Caki2 (cell line): ENCODE data around the gene LCE5A. TPM values are rescaled to one million over a fixed set of nuclear protein-coding genes. Genes with fewer than 3 reads are reported as not detected.
"Not testable (repeated sequence)": the region's sequence is repeated elsewhere in the genome, so short reads cannot be mapped to it uniquely, and the experiment has no call there.

Source experiments
- DNase-seq: peaks from one replicate; pipeline ENCODE4 v3.0.0-alpha.2; 2015; ENCODE audit warnings: low read depth
- in situ Hi-C: cut with HindIII; loops from 2 replicates; pipeline ENCODE4 v1.10.0; 2016; ENCODE audit warnings: low sequenced_read_pairs, low pct_unique_long_range_greater_than_20kb, mixed read lengths
- total RNA-seq: library from RNA; depleted of rRNA; stranded (reverse); fragments of >200 nt; shearing (Covaris generic); gene quantifications from 2 replicates; pipeline ENCODE4 v1.2.3, GENCODE V29; 2014; ENCODE audit warnings: low replicate concordance; rRNA removed

The LCE5A gene
- total RNA-seq, 1 experiment from 2014 or later = not detected

DNA sequence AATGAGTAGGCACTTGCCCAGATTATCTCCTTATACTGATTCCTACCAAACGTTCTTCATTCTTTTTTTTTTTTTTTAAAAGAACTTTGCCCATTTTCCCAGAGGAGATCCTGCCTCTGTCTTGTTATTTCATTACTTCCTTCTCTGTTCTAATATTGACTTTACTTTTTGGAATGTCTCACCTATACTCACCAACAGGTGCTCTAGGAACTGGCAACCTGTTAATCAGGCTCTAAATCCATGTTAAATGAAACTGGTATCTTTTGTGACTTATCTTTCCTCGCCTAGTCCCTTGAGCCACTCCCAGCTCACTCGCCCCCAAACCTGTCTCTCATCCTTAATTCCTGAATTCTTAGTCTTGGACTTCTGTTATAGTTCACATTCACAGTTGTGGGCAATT, 2.5 kb downstream of the LCE5A start:
- in situ Hi-C loops = no loop called here
- DNase-seq = no peak

DNA sequence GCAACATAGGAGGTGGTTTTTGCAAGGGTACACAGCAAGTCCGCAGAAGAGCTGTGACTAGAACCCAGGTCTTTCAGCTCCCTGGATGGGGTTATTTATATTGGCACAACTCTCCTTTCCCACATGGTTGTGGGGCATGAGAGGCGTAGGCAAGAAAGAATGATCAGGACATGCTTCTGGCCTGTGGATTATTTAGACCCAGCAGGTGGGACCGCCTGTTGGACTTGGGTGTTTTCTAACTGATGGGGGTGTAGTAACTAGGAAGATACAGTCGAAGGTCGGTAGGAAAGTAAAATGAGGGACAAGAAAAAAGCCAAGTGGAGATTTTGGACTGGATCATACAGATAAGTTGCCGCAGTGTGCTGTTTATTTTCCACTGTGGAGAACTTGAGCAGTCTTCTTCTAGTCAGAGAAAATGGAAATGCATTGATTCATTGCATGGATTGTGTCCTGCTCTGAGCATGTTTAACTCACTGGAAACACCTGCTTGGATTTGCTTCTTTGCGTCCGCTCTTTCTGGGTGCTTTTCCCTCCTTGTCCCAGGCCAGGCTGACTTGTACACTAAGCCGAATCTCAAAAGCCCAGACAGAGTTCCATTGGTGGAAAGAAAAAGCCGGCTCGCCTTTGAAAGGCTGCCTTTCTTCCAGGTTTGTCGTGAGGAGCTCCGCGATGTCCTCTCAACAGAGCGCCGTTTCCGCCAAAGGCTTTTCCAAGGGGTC, 4.3 kb downstream of the LCE5A start:
- in situ Hi-C loops = no loop called here
- no peak for DNase-seq

DNA sequence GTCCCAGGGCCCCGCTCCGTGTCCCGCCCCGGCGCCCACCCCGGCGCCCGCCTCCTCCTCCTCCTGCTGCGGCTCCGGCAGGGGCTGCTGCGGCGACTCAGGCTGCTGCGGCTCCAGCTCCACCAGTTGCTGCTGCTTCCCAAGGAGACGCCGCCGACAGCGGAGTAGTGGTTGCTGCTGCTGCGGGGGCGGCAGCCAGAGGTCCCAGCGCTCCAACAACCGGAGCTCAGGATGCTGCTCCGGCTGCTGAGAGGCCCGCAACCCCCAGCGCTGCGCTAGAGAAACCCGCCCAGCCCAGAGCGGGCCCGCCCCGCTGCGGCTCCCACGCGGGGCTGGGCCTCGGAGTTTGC, 4.8 kb downstream of the LCE5A start:
- in situ Hi-C loops = no loop called here
- no peak for DNase-seq

DNA sequence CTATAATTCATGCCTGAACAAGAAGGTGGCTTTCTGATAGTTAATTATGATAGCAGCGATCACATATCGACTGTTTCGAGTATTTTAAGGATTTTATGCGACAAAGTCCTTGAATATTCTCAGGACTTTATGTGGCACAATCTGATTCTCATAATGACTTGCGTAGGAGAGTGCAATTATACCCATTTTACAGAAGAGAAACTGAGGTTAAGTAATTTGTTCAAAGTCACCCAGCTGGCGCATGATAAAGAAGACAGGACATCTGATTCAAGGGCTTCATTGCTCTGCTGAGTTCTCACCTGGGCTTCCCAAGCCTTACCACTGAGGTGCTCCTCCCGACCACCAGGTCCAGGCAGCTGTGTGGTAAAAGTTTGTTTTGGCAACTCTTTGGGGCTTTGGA, 5.5 kb downstream of the LCE5A start:
- in situ Hi-C loops = no loop called here
- no peak for DNase-seq

DNA sequence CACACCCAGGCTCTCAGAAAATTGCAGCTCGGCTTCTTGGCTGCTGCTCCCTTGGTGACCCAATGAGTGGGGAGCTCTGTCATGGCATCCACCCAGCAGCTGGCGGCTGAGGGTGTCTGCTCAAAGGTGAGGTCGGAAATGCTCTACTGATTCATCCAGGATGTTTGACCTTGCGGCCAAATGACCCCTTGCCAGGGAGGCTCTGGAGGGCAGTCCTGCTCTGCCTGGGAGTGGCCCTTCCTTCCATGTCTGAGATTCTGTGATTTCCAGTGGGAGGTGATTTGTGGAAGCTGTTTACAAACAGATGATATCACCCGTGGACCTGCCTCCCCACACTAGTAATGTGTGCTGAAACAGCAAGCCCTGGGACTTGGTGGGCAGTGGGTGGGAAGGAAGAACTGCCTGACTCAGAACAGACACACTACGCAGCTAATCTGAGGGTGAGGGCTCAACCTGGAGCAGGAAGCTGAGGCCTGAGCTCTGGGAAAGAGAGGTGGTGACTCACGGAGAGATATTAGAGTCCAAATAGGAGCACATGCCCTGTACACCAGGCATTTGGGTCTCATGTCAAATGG, 6.7 kb downstream of the LCE5A start:
- in situ Hi-C loops = no loop called here
- no peak for DNase-seq

DNA sequence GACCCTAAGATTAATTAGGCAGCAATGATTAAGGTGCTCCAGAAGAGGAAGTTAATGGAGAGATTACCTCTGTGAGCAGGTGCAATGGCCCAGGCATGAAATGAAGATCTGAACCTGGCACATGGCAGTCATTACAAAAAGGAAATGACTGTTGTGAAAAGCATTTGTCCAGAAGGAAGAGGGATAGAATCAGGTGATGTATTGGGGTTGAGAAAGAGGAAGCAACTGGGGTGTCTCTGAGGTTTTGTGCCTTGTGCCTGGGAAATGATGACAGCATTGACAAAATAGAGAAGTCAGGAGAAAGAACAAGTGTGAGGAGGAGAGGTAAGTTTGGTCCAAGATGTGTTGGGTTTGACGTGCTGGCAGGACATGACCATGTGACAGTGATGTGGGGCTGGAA, 9.2 kb downstream of the LCE5A start:
- in situ Hi-C loops = no loop called here

DNA sequence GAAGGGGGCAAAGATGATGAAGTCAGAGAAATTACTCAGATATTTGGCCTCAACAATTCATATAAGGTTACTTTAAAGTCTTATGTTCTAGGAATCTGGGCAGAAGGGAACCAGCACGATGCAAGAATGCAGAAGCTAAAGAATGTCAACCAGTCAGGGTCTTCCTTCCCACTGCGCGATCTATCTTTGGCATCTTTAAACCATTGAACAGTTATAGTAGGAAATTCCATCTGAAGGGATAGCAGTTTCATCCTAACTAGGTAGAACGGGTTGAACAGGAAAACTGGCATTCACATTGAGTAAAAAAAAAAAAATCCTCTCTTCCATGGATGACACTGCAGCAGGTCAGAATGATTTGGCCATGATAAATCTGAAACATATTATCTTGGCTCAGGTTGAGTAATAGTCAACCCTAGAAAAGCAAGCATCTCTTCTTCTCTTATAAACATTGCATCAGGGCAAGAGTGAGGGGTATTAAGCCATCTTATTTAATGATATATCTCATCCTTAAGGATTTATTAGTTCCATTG, 10.0 kb downstream of the LCE5A start:
- in situ Hi-C loops = no loop called here
- no peak for DNase-seq

More for the DNA sequence above, 9.2 kb downstream of the LCE5A start:
- DNase-seq = no peak

DNA sequence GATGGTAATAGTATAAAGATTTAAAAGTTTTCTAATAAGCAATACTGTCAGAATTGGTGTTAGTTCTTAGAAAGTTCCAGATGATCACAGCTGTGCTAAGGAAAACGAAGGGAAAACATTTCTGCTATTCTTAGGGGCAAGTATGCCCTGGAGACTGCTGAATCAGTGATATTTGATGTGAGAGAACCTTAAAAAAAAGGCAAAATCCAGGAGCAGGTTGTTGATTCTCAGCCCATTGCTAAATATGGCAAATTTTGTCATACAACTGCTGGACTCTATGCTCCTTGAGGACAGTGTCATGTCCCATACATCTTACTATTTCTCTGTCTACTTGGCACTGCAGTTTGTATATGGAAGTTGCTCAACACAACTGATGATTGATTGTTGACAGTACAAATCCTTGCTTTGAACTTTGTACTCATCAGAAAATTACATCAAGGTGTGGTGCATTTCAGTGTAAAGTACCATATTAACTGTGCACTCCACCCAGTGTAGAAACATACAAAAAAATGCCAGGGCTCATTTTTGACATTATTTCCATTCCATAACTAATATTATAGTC, 14.6 kb downstream of the LCE5A start:
- in situ Hi-C loops = no loop called here
- no peak for DNase-seq

DNA sequence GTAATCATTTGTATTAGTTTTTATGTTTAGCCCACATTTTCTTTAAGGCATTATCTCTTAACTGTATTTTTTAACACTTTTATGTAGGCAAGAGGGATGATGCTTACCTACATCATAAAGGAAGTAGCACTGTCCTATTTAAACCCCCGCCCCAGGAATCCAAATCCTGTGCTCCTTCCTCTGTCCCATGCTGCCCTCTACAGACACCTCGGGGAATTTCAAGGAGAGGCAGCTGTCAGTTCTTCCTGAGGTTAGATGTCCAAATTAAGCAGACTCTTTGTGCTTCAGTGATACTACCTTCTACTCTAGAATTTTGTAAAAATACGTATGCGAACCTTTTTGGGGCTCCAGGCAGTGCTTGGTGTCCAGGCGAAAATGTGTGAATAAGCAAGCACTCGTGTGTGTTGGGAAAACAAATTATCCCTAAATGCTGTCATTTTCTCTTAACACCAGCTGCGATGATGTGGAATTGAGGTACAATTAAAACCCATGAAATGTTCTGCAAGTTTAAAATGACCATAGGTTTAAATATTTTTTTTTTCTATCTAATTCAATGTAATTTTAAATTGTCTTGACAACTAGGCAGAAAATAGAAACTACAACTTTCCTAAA, 22.8 kb downstream of the LCE5A start:
- in situ Hi-C loops = no loop called here
- peak; percentile 29 for DNase-seq

DNA sequence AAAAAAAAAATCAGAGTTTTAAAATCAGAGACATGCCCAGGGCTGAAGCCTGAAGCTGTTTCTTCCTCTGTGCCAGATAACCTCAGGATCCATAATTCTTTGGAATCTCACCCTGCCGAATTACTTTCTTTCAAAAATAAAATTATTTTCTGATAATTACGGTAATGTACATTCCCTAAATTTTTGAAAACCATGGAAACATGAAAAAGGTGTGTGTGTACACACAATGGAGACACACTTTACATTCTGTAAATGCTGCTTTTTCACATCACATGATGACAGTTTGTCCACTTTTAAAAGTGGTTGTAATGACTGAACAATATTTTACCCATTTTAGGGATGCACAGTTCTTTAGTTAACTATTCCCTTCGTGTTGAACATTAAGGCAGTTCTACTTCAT, 25.2 kb downstream of the LCE5A start:
- in situ Hi-C loops = no loop called here
- DNase-seq = no peak

DNA sequence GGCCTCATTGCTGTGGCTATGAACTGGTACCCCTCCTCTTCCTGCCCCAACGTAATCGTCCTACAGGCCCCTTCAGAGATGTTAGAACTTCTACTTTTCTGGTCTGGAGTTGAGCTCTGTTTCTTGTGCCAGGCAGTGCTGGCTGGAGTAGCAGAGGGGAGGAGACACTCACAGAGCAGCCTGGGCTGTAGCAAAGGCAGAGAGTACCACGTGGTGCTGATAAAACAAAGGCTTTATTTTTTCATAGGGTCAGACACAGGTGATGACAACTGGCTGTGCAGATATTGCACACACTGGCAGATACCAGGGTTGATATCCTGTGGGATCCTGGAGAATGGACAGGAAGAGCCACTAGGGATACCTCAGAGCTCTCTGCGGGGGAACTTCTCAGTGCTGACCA, 26.9 kb downstream of the LCE5A start:
- in situ Hi-C loops = no loop called here
- DNase-seq = no peak

DNA sequence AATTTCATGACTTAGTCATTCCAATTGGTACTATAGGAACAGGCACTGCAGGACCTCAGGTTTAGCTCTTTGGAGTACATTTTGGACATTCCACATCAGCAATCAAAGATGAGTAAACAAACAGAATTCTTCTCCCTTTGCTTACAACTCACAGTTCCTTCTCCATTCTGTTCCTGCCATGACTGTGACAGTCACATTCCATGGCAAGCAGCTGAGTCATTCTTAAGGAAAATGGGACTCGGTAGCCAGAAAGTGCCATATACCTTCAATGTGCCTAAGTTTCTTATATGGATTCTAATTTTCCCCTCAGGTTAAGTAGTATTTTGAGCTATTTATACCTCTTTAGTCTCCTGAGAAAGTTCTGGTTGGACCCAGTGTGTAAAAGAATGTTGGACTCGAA, 29.3 kb downstream of the LCE5A start:
- DNase-seq = peak; percentile 16
- in situ Hi-C loops = no loop called here

DNA sequence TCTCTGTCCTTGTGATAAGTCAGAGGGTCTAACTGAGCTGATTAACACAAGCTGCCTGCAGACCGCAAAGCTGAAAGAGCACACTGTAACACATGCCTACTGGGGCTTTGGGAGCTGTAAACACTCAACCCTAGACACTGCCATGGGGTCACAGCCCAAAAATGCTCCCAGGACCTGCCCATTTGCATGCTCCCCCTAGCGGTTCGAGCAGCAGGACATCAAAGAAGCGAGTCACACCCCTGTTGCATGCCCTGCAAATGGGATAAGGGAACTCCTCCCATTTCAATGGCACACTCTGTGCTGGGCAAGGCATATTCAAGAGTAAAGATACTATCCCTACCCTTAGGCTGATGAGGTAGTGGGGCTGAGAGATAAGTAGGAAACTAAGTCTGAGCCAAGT, 33.2 kb downstream of the LCE5A start:
- in situ Hi-C loops = no loop called here
- DNase-seq = no peak

DNA sequence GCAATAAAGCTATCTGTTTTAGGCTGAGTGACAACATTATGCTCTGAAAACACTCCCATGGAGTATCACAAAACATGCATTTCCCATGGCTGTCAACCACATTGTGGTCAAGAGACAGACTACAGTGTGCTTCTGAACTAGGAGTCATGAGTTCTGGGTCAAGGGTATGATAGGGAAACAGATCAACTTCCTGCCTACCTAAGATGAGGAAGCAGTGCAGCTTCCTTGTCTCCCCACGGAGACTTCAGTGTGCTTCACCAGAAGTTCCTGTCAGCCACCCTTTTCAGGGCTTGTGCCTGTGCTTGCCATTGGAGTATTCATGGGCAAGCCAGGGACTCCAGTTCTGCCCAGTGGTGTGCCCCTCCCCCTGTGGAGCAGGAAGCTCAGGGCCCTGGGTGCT, 36.1 kb downstream of the LCE5A start:
- in situ Hi-C loops = no loop called here
- DNase-seq = no peak

DNA sequence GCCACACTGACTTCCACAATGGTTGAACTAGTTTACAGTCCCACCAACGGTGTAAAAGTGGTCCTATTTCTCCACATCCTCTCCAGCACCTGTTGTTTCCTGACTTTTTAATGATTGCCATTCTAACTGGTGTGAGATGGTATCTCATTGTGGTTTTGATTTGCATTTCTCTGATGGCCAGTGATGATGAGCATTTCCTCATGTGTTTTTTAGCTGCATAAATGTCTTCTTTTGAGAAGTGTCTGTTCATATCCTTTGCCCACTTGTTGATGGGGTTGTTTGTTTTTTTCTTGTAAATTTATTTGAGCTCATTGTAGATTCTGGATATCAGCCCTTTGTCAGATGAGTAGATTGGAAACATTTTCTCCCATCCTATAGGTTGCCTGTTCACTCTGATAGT, 37.8 kb downstream of the LCE5A start:
- in situ Hi-C loops, DNase-seq: not testable (repeated sequence)

Other genes with a start within 250 kb of the LCE5A start
- gene FLG, start 185.6 kb upstream of the LCE5A start, total RNA-seq = not detected in 2 replicates
- not detected in 2 replicates for gene FLG2, start 150.8 kb upstream of the LCE5A start, total RNA-seq
- not detected in 2 replicates for gene CRNN, start 96.5 kb upstream of the LCE5A start, total RNA-seq
- not detected in 2 replicates for gene CRCT1, start 3.7 kb downstream of the LCE5A start, total RNA-seq
- gene LCE3E, start 56.0 kb downstream of the LCE5A start, total RNA-seq = not detected in 2 replicates
- gene LCE3D, start 69.7 kb downstream of the LCE5A start, total RNA-seq = not detected in 2 replicates
- gene LCE3C, start 89.4 kb downstream of the LCE5A start, total RNA-seq = not detected in 2 replicates
- not detected in 2 replicates for gene LCE3B, start 103.0 kb downstream of the LCE5A start, total RNA-seq
- not detected in 2 replicates for gene LCE3A, start 112.3 kb downstream of the LCE5A start, total RNA-seq
- not detected in 2 replicates for gene LCE2D, start 152.6 kb downstream of the LCE5A start, total RNA-seq
- gene LCE2C, start 164.5 kb downstream of the LCE5A start, total RNA-seq = not detected in 2 replicates
- not detected in 2 replicates for gene LCE2B, start 175.3 kb downstream of the LCE5A start, total RNA-seq
- gene LCE2A, start 187.5 kb downstream of the LCE5A start, total RNA-seq = not detected in 2 replicates
- not detected in 2 replicates for gene LCE4A, start 197.4 kb downstream of the LCE5A start, total RNA-seq
- gene KPRP, start 247.2 kb downstream of the LCE5A start, total RNA-seq = not detected in 2 replicates